Thymus (tissue), 11 donors: ENCODE measurements around the gene MLPH. TPM values are rescaled to one million over a fixed set of nuclear protein-coding genes. Genes with fewer than 3 reads are reported as not detected.
"Not testable (repeated sequence)": the region's sequence is repeated elsewhere in the genome, so short reads cannot be mapped to it uniquely, and the experiment has no call there.

Experiments
- DNase-seq, 9 donors: peaks; one replicate each; pipeline ENCODE4 v3.0.0-alpha.2; 2013; ENCODE audit warnings: low spot score in 9 of 9, low read depth in 6 of 9, missing footprints in 1 of 9
- H3K27ac ChIP-seq, 2 donors: one replicate each; pipeline ENCODE4 v1.5.1; 2013; ENCODE audit warnings: control low read depth in 1 of 2, low read depth in 1 of 2, low read length in 1 of 2, mild to moderate bottlenecking in 1 of 2, moderate library complexity in 1 of 2
- H3K27me3 ChIP-seq, 2 donors: one replicate each; pipeline ENCODE4 v1.5.1; 2013; ENCODE audit warnings: low read length in 1 of 2; ENCODE audit not compliant: control insufficient read depth in 2 of 2, insufficient read depth in 1 of 2
- H3K36me3 ChIP-seq, 2 donors: one replicate each; pipeline ENCODE4 v1.5.1; 2013; ENCODE audit warnings: low read length in 1 of 2, mild to moderate bottlenecking in 1 of 2, moderate library complexity in 1 of 2; ENCODE audit not compliant: control insufficient read depth in 2 of 2, insufficient read depth in 2 of 2
- H3K4me1 ChIP-seq, 2 donors: one replicate each; pipeline ENCODE4 v1.5.1; 2013; ENCODE audit warnings: low read length in 2 of 2; ENCODE audit not compliant: control insufficient read depth in 2 of 2, insufficient read depth in 2 of 2
- H3K4me3 ChIP-seq, 2 donors: one replicate each; pipeline ENCODE4 v1.5.1; 2013; ENCODE audit warnings: low read length in 2 of 2, control low read depth in 1 of 2, mild to moderate bottlenecking in 1 of 2
- H3K9me3 ChIP-seq, 2 donors: one replicate each; pipeline ENCODE4 v1.5.1; 2013; ENCODE audit warnings: low read length in 1 of 2, mild to moderate bottlenecking in 1 of 2; ENCODE audit not compliant: control insufficient read depth in 2 of 2, insufficient read depth in 1 of 2
- WGBS: extraction: QIAGEN DNeasy Blood & Tissue Kit; methylation state at CpG from one replicate; pipeline ENCODE4 v1.1.7; 2013; 5-methylcytosine and 5-hydroxymethylcytosine counted together
- polyA plus RNA-seq: library from polyadenylated mRNA; stranded (reverse); fragments of 200-250 nt; gene quantifications from one replicate; pipeline ENCODE4 v1.2.3, GENCODE V29; 2013
- total RNA-seq: library from RNA; stranded (reverse); fragments of 120-200 nt; gene quantifications from one replicate; pipeline ENCODE4 v1.2.4, GENCODE V29; 2013
- donor health status: healthy.

The MLPH gene
- total and polyA plus RNA-seq, 2 donors: 0.24 to 2.4 TPM

DNA sequence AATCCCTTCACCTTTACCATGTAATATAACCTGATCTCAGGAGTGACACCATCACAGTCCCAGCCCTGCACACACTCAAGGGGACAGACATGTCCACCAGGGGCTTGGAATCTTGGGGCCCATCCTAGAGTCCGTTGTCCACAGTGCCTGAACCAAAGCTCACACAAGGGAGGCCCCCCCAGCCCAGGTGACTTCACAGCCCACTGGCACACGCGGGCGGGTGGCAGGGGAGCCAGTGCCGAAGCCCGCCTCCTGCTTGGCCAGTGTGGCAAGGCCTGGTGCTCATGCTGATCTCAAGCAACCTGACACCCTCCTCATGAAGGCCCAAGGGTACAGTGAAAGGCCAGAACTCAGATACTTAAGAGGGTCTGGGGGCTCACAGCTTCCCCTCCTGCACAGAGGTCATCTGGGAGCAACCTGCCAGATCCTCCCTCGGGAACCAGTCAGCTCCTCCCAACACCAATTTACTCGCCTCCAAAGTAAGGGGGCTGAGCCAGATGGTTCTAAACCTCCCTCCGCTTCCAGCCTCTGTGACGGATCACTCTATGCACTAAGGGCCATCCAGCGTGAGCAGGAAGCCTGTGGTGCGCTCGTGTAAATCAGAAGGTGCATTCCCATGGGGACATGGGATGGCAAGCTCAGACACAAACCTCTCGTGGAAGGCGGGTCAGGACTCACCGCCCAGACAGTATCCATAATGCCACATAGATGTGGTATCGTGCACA, 106.7 kb downstream of the MLPH start:
- no peak overlapping the region for H3K4me3 ChIP-seq
- H3K9me3 ChIP-seq: no peaks in the 10 kb centered on the region
- no peak for DNase-seq
- peaks cover 0 to 2% of the 10 kb centered on the region in 2 donors for H3K27me3 ChIP-seq
- WGBS: 95% methylated on average over 17 of the region's 17 CpGs
- H3K27ac ChIP-seq: no peak overlapping the region
- H3K36me3 ChIP-seq: no peaks in the 10 kb centered on the region
- H3K4me1 ChIP-seq: peaks cover 0 to 8% of the 10 kb centered on the region in 2 donors

DNA sequence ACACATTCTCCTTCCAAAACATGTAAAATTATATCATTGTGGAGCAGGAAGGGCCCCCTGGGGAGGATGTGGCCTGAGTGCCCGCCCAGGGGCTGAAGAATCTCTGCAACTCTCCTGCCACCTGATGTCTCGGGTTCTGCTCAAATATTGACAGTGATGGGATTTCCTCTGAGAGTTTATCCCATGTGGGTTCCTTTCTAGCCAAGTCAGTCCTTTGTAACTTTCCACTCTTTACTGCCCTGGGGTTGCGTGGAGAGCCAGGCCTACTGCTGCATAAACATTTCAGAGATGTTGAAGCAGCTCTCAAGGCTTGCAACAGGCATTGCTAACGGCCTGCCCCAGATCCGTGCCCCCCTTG, 107.4 kb downstream of the MLPH start:
- Histone ChIP-seq H3K27me3 (peaks cover 0 to 2% of the 10 kb centered on the region in 2 donors), H3K27ac (no peak overlapping the region), H3K4me3 (no peak overlapping the region), H3K4me1 (peaks cover 0 to 8% of the 10 kb centered on the region in 2 donors), H3K9me3 (no peaks in the 10 kb centered on the region), H3K36me3 (no peaks in the 10 kb centered on the region)
- 84% methylated on average over 5 of the region's 5 CpGs for WGBS
- DNase-seq: no peak

DNA sequence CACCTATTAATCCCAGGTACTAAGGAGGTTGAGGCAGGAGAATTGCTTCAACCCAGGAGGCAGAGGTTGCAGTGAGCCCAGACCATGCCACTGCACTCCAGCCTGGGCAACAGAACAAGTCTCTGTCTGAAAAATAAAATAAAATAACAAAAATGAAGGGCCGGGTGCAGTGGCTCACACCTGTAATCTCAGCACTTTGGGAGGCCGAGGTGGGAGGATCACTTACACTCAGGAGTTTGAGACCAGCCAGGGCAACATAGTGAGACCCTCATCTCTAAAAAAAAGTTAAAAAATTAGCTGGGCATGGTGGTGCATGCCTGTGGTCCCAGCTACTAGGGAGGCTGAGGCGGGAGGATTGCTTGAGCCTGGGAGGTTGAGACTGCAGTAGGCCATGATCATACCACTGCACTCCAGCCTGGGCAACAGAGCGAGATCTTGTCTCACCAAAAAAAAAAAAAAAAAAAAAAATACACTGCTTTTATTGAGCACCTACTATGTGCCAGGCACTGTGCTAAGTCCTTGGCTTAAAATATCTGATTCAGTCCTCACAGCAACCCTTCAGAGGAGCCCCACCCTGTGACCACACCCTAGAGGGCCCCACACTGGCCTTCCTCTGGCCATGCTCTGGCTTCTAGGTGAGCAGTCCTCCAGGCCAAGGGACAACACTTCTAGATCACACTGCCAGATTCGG, 108.9 kb downstream of the MLPH start:
- WGBS: 86% methylated on average over 5 of the region's 5 CpGs
- not testable (repeated sequence) for H3K9me3 ChIP-seq, H3K4me3 ChIP-seq, H3K27me3 ChIP-seq, H3K27ac ChIP-seq, H3K36me3 ChIP-seq, DNase-seq
- peaks cover 0 to 11% of the 10 kb centered on the region in 2 donors for H3K4me1 ChIP-seq

DNA sequence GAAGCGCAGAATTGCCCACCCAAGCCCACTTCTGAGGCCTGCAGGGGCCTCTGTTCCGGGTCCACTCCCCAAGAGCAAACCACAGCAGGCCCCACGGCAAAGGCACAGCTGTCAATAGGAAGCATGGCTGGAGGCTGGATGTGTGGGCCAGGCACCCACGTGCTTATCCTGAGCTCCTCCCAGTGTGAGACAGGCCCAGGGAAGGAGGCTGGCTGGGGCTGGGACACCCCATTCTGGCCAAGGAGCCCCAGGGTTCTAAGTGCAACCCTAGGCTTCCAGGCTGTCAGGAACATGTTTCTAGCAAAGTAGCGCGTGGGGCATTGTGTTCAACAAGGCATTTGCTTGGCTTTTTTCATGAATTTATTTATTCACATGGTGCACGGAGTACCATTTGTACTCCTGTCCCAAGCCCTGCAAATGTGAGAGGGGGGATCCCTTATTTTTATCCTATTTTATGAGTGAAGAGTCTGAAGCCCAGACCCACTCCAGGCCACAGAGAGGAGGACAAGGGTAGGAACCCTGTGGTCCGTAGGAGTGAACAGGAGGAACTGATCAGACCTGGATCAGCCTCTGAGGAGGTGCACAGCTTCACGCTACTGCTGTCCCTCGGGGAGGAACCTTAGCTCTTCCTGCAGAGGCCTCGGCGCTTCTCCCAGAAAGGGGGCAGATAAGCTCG, 109.6 kb downstream of the MLPH start:
- Histone ChIP-seq H3K27me3 (no peaks in the 10 kb centered on the region), H3K36me3 (no peaks in the 10 kb centered on the region), H3K4me3 (no peak overlapping the region), H3K4me1 (peaks cover 0 to 4% of the 10 kb centered on the region in 2 donors), H3K9me3 (no peaks in the 10 kb centered on the region), H3K27ac (no peak overlapping the region)
- WGBS: 86% methylated on average over 13 of the region's 13 CpGs
- no peak for DNase-seq

DNA sequence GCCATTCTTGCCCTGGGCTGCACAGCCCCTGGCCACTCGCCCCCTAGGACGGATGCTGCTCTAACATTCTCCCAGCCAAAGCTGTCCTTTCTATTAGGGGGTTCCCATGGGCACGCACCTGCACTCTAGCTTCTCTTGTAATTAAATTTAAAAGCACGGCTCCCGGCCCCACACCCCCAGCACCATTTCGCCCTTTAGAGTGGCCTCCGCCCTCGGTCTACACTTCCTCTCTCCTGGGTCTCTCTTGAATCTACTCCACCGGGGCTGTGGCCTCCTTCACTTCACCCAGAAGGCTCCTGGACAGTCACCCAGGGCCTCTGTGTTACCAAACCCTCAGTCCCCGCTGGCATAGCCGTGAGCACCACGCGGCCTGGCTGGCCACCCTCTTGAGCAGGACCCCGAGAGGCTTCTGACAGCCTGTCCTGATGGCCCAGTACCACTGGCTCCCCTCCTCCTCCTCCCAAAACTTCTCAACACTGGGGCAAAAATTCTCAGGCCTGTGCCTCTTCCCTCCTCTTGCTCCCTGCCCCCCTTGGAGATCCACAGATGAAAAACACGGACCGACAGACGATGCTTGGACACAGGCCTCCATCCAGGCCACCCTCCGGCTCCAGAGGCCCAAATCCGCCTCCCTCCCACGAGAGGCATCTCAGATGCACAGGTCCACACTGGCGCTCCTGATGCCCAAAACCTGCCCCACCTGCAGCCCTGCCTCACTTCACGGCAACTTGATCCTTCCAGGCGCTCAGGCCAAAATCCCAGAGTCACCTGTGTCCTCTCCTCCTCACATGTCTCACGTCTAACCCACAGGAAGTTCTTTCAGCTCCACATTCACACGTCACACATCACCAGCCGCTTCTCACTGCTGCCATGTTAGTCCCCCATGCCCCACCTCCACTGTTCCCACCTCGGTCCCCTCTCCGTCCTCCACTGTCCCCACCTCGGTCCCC, 110.4 kb downstream of the MLPH start:
- DNase-seq: no peak
- no peaks in the 10 kb centered on the region for H3K36me3 ChIP-seq
- H3K4me1 ChIP-seq: peaks cover 0 to 2% of the 10 kb centered on the region in 2 donors
- no peaks in the 10 kb centered on the region for H3K9me3 ChIP-seq
- H3K27me3 ChIP-seq: no peaks in the 10 kb centered on the region
- WGBS: 87% methylated on average over 29 of the region's 29 CpGs
- no peak overlapping the region for H3K4me3 ChIP-seq
- H3K27ac ChIP-seq: no peak overlapping the region

DNA sequence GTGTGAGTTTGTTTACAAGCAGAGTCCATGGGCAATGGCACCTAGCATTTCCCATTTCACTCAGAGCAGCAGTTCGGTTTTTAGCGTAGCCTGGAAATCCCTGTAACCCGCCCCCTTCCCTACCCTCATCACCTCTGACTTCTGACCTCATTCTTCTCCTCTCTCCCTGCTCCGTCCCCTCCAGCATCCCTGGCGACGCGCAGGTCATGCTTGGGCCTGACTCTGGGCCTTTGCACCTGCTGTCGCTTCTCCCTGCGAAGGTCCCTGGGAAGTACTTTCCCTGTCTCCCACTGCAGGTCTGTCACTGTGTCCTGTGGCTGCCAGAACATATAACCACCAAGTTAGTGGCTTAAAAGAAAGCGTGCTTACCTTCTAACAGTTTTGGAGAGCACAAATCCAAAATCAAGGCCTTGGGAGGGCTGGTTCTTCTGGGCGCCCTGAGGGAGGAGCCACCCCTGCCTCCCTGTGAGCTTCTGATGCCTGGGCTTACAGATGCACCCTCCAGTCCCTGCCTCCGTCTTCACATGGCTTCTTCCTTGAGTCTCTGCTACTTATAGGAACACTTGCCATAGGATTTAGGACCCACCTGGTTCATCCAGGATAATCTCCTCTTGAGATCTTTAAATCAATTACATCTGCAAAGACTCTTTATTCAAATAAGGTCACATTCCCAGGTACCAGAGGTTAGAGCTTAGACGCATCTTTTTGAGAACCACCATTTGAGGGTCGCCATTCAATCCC, 111.6 kb downstream of the MLPH start:
- Histone ChIP-seq H3K9me3 (no peaks in the 10 kb centered on the region), H3K4me1 (peaks cover 0 to 7% of the 10 kb centered on the region in 2 donors), H3K27ac (no peak overlapping the region), H3K4me3 (no peak overlapping the region), H3K27me3 (no peaks in the 10 kb centered on the region), H3K36me3 (no peaks in the 10 kb centered on the region)
- WGBS: 83% methylated on average over 14 of the region's 14 CpGs
- DNase-seq: no peak

DNA sequence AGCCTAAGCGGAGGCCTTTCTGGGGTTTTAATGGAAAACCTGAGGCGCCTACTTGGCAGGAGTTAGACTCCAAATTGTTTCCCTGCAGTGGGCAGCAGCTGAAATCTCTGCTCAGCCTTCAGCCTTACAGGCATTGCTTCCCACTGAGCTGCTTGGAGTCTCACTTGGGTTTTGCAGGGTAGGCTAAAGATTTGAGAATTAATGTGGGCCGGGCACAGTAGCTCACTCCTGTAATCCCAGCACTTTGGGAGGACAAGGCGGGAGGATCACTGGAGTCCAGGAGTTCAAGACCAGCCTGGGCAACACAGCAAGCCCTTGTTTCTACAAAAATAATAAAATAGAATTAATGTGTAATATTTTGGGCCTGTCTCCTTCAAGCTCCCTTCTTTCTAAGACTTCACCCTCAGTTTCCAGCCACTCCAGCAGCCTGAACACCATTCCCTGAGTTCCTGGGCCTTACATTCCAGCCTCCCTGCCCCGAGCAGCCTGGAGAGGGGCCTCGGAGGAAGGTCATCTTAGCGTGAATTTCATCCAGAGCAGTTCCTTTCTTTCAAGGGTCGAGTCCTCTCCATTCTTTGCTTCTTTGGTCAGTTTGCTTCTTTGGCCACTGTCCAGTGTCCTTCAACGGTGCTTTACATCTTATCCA, 112.5 kb downstream of the MLPH start:
- H3K9me3 ChIP-seq: no peaks in the 10 kb centered on the region
- H3K36me3 ChIP-seq: no peaks in the 10 kb centered on the region
- 97% methylated on average over 9 of the region's 9 CpGs for WGBS
- no peak overlapping the region for H3K27ac ChIP-seq
- peaks cover 4 to 15% of the 10 kb centered on the region in 2 donors for H3K4me1 ChIP-seq
- no peak overlapping the region for H3K4me3 ChIP-seq
- no peak for DNase-seq
- no peaks in the 10 kb centered on the region for H3K27me3 ChIP-seq
